T-helper 1 cell (primary cell): ENCODE measurements around the gene SKOR1.

Experiments used
- DNase-seq, 5 donors: peaks; one replicate each; pipeline ENCODE4 v3.0.0-alpha.2; 2012 to 2020

The SKOR1 gene

DNA sequence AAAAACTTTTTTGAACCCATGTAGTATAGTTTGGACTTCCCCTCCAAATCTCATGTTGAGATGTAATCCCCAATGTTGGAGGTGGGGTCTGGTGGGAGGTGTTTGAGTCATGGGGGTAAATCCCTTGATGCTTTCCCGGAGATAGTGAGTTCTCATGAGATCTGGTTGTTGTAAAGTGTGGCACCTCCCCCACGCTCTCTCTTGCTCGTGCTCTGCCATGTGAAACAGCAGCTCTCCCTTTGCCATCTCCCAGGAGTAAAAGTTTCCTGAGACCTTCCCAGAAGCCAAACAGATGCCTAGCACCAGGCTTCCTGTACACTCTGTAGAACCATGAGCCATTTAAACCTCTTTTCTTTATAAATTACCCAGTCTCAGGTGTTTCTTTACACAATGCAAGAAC lies 30.5 kb downstream of the SKOR1 start:
- no peak for DNase-seq

DNA sequence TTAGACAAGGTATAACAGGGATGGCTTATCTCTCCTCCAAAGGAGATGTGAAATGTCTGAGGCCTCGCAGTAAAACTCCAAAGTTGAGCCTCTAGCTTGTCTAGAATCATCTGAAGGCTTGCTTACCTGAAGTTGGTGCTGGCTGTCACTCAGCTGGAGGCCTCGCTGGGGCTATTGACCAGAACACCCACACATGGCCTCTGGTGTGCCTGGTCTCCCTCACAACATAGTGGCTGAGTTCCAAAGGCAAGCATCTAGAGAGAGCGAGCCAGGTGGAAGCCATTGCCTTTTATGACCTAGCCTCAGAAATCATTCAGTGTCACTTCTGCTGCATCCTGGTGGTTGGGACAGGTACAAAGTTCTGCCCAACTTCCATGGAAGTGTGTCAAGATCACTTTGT lies 31.9 kb downstream of the SKOR1 start:
- DNase-seq, result no peak

DNA sequence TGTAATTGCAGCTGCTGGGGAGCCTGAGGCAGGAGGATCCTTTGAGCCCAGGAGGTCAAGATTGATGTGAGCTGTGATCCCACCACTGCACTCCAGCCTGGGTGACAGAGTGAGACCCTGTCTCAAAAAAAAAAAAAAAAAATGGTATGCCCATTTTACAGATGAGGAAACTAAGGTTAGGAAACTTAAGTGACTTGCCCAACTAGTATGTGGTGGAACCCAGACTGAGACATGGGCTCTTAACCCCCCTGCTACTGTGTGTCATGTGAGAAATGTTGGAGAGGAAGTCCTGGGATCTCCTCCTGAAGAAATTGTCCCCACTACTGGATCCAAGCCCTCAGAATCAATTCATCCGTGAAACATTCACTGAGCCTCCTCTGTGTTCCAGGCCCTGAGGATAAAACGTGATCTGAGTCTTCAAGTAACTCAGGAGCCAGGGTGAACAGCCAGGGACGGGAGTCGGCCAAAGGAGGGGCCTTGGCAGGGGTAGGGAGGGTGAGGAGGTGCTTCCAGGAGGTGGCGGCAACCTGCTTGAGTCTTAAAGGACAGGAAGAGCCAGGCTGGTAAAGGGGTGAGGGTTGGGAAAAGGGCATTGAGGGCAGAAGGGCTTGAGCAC lies 34.1 kb downstream of the SKOR1 start:
- DNase-seq, result no peak

DNA sequence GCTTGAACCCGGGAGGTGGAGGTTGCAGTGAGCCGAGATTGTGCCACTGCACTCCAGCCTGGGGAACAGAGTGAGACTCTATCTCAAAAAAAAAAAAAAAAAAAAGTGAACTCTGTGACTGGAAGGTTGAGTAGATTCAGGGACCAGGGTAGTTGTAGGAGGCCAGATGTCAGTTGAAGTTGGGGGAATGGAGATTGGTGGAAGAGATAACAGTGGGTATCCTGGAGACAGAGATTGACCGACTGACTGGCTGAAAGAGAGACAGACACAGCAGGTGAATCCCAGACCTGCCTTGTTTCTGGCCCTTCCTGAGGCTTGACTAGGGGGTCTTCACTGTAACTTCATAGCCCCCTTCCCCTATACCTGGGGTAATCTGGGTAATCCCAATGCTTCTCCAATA lies 36.7 kb downstream of the SKOR1 start:
- no peak for DNase-seq

DNA sequence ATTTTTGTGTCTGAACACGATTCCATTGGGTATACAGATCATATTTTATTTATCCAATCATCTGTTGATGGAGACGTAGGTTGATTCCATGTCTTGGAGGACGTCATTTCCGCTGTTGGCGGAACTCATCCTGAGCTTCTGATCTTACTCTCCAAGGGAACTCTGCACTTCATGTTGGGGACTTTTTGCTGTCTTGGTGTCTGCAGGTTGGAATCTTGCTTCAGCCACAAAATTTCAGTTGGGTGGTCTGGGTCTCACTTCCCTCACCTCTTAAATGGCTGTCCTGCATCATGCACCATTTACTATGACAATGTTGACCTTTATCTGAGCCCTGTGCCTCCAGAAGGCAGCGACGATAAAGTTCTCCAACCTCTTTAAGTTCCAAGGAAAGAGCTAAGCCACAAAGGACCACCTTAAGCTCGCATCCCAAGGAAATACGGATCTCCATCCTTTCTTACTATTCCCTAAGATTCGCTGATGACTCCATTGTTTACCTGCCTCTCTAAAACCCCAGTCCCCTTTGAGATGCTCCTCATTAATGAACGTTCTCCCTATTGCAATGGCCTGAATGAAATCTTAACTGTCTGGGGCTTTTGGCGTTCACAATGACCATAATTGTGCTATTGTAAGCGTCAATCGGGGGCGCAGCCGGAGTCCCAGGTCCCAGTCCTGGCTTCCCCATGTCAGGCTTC lies 37.6 kb downstream of the SKOR1 start:
- no peak for DNase-seq

DNA sequence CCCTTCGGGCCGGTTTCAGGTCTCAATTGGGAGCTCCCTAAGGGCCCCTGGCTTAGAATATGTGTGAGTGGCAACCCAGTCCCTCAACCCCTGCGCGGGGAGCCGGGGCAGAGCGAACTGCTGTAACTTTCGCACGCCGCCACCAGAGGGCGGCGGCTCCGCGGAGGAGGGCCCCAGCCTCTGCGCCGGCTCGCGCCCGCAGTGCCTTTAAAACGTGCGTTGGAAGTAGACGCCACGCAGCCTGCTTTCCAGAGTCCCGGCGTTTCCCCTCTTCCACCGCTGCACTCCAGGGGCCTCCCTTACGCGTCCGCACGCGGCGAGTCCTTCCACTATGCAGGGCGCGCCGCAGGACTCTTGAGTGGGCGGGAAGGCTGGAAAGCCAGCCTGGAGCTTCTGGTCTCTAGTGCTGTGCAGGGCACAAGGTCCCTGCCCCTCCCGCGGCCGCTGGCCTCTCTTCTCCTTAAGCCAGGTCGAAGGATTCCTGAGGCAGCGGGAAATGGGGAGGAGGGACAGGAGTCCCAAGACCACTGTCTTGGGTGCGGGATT lies 38.2 kb downstream of the SKOR1 start:
- DNase-seq, result peak; percentile 26 to 65 (median 52)

DNA sequence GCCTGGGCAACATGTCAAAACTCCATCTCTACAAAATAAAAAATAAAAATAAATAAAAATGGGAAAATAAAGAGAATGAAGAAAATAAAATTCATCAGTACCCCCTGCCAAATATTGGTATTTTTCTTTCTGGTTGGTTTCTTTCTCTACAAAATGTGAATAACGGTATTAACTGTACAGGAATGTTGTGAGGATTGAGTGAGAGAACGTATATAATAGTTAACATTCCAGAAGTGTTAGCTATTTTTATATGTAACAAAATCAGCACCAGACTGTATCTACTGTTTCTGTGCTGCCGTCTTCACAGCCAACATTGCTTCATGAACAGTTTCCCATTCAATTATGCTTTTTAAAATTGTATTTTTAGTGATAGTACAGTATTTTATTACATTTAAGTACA lies 40.0 kb downstream of the SKOR1 start:
- no peak for DNase-seq

DNA sequence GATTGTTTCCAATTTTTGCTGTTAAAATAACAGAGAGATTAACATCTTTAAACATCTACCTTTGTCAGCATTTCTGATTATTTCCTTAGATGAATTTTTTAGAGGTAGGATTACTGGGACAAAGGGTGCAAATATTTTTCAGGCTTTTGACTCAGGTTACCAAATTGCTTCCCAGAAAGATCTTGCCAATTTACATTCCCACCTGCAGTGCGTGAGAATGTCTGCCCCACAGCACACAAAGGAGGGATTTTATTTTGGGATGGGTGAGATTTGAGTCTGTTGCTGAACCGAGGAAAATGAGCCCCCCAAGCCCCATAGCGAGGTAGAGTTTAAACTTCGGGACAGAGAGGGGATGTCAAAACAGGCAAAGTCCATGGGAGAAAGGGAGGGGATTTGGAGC lies 40.5 kb downstream of the SKOR1 start:
- no peak for DNase-seq

DNA sequence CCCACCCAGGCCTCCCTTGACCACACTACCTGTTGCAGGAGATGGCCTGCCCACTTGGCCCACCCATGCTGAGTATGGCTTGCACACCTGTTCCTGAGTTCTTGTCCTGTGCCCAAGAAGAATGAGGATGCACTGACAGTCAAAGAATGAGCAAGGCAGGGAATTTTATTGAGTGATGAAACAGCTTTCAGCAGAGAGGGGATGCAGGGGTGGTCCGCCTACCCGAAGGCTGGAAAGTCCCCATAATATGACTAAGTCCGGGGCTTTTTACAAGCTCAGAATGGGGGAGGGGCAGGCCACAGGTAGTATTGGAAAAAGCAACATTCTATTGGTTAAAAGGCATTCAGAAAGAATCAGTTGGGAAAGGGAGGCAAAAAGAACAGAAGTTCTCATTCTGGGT lies 44.4 kb downstream of the SKOR1 start:
- no peak for DNase-seq

DNA sequence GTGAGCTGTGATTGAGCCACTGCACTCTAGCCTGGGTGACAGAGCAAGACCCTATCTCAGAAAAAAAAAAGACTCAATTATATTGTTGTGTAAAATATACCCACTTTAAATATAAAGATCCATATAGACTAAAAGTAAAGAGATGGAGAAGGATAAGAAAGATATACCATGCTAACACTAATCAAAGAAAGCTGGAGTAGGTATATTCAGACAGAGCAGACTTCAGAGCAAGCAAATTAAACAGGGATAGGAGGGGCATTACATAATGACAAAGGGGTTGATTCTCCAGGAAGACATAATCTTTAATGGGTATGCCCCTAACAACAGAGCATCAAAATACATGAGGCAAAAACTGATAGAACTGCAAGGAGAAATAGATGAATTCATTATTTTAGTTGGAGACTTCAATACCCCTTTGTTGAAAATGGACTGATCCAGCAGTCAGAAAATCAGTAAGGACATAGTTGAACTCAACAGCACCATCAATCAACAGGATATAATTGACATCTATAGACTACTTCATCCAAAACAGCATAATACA lies 45.6 kb downstream of the SKOR1 start:
- no peak for DNase-seq

DNA sequence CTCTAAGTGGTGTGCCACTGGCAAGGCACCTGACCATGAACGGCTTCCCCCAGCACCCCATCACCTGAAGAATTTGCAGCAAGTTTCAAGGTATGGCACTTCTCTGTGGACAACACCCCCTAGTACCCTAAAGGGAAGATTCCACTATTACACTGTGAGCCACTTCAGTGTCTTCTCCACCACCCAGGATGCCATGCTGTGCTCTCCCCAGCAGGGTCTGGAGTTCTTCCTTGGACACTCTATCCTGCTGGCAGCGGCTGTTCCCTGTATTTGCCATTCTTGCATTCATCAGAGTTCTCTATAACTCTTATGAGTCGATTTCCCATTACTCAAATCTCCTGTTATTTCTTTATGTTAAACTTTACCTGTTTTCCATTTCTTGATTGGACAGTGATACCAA lies 48.5 kb downstream of the SKOR1 start:
- no peak for DNase-seq

DNA sequence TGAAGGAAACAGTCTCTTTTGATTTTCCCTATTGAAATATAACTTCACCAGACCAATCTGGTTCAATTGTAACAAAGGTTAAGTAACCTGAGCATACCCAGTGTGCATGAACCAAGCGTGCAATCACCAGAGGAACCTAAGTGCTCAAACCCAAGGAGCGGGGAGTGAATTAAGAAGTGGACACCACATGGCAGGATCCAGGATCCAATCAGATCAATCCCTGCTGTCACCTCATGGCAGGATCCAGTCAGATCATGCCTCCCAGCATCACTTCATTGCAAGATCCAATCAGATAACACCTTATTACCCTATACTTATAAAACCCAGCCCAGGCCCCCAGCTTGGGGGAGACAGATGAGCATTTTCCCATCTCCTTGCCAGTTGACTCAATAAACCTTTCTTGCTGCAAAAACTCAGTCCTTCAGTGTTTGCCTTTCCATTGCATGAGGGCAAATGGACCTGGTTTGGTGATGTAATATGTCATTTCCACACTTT lies 53.5 kb downstream of the SKOR1 start:
- no peak for DNase-seq

DNA sequence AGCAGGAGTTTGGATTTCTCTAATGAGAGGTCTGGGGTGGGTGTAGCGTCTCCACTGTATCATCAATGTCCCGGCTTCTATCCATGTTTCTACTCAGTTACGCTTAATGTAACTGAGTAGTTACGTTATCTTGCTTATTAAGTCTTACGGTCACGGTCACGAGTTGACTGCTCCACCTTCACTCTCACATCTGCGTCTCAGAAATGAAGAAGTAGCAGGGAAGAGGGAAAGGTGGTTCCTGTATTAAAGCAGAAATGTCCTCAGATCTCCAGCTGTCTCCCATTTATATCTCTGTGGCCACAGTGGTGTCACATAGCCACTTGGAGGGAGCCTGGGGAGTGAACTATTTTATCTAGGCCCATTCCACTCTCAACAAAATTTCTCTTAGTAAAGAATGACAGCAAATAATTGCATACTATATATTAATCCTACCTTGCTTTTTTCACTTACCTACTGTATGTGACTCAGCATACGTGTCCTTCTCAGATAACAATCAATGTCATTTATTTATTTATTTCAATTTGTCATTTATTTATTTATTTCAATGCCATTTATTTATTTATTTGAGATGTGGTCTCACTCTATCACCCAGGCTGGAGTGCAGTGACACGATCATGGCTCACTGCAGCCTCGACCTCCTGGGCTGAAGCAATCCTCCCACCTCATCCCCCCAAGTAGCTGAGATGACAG lies 54.3 kb downstream of the SKOR1 start:
- no peak for DNase-seq

DNA sequence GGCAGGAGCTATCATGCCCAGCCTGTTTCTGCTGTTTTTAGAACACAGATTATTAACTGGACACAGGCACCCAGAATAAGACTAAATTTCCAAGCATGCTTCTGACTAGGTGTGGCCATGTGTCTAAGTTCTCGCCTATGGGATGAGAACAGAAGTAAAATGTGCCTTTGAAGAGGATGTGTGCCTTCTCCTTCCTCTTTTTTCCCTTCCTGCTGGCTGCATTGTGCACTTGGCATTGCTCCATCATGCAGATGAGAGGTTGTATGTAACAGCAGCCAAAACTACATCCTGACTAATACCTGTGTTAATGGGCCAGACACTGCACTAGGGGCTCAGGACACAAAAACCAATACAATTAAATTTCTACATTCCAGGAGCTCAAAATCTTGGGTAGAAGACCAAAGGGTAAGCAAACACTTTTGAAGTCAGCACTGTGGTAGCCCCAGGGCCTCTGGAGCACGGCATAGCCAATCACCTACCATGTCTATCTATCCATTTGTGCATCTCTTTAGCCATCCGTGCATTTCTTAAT lies 55.4 kb downstream of the SKOR1 start:
- no peak for DNase-seq

DNA sequence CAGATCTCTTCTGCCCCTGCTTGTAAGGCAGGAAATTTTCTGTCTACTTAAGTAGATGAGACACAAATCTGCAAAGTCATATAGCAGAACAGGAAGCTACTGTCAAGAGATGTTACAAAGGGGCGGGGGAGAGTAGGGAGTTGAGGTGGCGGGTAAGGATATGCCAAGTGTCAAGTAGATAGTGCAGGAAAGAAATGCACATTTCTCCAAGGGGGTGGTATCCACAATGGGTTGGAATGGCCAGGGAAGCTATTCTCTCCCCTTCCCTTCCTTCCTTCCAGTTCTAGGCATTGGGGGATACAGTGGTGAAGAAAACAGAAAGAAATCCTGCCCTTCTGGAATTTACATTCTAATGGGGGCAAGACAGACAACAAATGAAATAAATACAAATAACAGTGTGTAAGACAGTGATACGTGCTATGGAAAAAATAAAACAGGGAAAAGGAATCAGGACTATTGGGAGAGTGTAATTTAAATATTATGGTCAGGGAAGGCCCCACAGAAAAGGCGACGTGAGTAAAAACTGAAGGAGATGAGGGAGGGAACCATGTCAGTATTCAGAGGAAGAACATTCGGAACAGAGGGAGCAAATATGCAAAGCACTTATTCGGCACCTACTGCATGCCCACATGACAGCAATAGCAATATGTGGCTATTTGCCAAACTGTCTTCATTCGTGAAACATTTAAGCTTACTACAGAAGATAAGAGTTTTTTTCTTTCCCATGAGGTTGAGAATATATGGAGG lies 57.4 kb downstream of the SKOR1 start:
- peak in 1 of 5 donors; percentile 24 for DNase-seq

DNA sequence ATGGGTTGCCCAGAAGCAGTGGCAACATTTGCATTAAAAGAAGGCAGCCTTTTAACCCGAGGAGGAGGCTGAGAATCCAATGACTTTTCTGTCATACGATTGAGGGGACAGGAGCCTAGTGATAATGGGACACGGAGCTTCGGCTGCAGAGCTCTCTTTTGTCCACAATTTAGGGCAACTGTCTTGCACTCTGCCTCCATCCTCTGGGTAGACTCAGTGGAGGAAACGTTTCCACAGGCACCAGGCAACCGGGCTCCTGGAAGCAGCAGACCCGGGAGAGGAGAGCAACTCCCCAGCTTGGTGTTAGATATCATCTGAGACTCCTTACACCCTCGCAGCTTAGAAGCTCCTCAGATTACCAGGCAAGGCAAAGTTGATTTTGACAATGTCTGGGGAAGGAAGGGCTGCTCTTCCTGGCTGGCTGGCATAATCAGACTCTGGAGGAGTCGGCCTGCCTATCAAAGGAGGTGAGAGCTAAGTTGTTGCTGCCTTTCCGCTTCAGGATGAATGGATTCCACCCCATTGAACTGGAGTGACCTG lies 58.0 kb downstream of the SKOR1 start:
- no peak for DNase-seq

DNA sequence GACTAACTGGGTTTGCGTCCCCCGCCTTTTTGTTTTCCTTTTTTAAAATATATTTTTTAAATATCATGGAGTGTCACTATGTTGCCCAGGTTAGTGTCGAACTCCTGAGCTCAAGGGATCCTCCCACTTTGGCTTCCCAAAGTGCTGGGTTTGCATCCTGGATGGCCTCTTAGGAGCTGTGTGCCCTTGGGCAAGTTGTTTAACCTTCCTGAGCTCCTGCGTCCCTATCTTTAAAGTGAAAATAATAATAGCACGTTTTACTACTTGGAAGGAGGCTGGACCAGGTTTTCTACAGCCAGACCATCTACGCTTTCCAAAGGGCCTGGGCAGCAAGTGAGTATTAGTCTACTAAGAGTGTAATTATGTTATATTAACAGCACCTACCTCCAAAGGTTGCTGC lies 58.7 kb downstream of the SKOR1 start:
- DNase-seq, result no peak
